ENCODE measurements around the gene PITX1. TPM values are rescaled to one million over a fixed set of nuclear protein-coding genes. Genes with fewer than 3 reads are reported as not detected.

Gene PITX1
- total RNA-seq, 1 donor from 2014 or later = 89.6 TPM

GRCh38 chr5:135055396-135055795 is 21.4 kb upstream of the PITX1 start:
- H3K27me3 Mint-ChIP-seq (ENCODE audit: low read depth) = peaks cover 94% of the 10 kb centered on the region
- no peak for DNase-seq (ENCODE audit: low spot score in 2 of 2, unreplicated experiment in 2 of 2)

DNA sequence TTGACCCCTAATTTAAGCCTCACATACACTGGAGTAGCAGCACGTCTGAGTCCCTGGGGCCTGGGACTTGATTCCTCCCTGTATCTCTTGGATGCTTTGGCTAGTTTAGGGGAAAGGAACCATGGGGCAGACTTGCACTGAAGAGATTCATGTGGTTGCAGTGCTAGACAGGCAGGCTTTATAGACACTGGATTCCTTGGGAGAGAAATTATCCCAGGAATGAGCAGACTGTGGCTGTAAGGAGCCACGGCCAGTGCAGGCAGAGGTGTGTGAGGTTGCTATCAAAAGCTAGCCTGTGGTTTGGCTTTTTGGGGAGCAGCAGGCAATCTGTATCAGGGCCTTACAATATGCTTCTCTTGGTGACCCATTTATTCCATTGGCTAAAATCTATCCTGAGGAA is 20.5 kb upstream of the PITX1 start:
- Mint-ChIP-seq H3K27me3 (ENCODE audit: low read depth) (peaks cover 94% of the 10 kb centered on the region), H3K27ac (no peak overlapping the region), H3K9me3 (no peaks in the 10 kb centered on the region), H3K36me3 (no peaks in the 10 kb centered on the region), H3K4me3 (no peak overlapping the region), H3K4me1 (peaks cover 20% of the 10 kb centered on the region)
- no peak for TF ChIP-seq CTCF (IDR thresholded peaks at IDR 0.05; ENCODE audit: unreplicated experiment)
- DNase-seq (ENCODE audit: low spot score in 2 of 2, unreplicated experiment in 2 of 2) = no peak

More at GRCh38 chr5:135055396-135055795, 21.4 kb upstream of the PITX1 start:
- H3K9me3 Mint-ChIP-seq = no peaks in the 10 kb centered on the region
- TF ChIP-seq CTCF (IDR thresholded peaks at IDR 0.05; ENCODE audit: unreplicated experiment) = no peak
- H3K36me3 Mint-ChIP-seq = no peaks in the 10 kb centered on the region
- H3K27ac Mint-ChIP-seq = no peak overlapping the region
- peaks cover 20% of the 10 kb centered on the region for H3K4me1 Mint-ChIP-seq
- H3K4me3 Mint-ChIP-seq = no peak overlapping the region

- Mint-ChIP-seq H3K27ac (no peak overlapping the region), H3K4me3 (no peak overlapping the region), H3K36me3 (no peaks in the 10 kb centered on the region), H3K9me3 (no peaks in the 10 kb centered on the region), H3K4me1 (peaks cover 20% of the 10 kb centered on the region), H3K27me3 (ENCODE audit: low read depth) (peaks cover 94% of the 10 kb centered on the region)
- DNase-seq (ENCODE audit: low spot score in 2 of 2, unreplicated experiment in 2 of 2) = no peak
- TF ChIP-seq CTCF (IDR thresholded peaks at IDR 0.05; ENCODE audit: unreplicated experiment) = no peak
Measured at GRCh38 chr5:135053989-135054388, 20.0 kb upstream of the PITX1 start.

DNA sequence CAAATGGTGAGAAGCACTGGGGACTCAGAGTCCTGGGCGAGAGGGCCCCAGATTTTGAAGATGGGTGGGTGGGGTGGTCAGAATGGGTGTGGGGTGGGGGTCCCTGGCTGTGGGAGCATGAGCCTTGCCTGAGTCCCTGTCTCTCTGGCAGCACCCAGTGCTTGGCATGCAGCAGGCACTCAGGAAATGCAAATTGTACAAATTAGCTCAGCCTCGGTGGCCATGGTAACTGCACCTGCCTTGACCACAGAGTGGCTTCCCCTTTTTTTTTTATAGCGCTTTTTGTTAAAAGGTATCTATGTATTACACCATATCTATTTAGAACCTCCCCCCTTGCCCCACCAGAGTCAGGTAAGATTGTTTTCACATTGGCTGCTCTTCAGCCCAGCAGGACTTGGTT is 19.2 kb upstream of the PITX1 start:
- no peaks in the 10 kb centered on the region for H3K36me3 Mint-ChIP-seq
- H3K4me1 Mint-ChIP-seq = peaks cover 17% of the 10 kb centered on the region
- no peak overlapping the region for H3K27ac Mint-ChIP-seq
- peaks cover 95% of the 10 kb centered on the region for H3K27me3 Mint-ChIP-seq (ENCODE audit: low read depth)
- no peak for DNase-seq (ENCODE audit: low spot score in 2 of 2, unreplicated experiment in 2 of 2)
- no peaks in the 10 kb centered on the region for H3K9me3 Mint-ChIP-seq
- no peak for TF ChIP-seq CTCF (IDR thresholded peaks at IDR 0.05; ENCODE audit: unreplicated experiment)
- H3K4me3 Mint-ChIP-seq = no peak overlapping the region

- no peak for TF ChIP-seq CTCF (IDR thresholded peaks at IDR 0.05; ENCODE audit: unreplicated experiment)
- no peak for DNase-seq (ENCODE audit: low spot score in 2 of 2, unreplicated experiment in 2 of 2)
- peak overlapping the region; percentile 41 for H3K27ac Mint-ChIP-seq
- H3K36me3 Mint-ChIP-seq = no peaks in the 10 kb centered on the region
- H3K4me3 Mint-ChIP-seq = no peak overlapping the region
- H3K27me3 Mint-ChIP-seq (ENCODE audit: low read depth) = peaks cover 96% of the 10 kb centered on the region
- H3K9me3 Mint-ChIP-seq = no peaks in the 10 kb centered on the region
- peaks cover 15% of the 10 kb centered on the region for H3K4me1 Mint-ChIP-seq
Measured at GRCh38 chr5:135052511-135053145, 18.6 kb upstream of the PITX1 start.

Data from mesothelial cell of epicardium (in vitro differentiated cells).